Renal cortex interstitium (tissue), 11 donors: ENCODE results near the gene CMPK2. TPM values are rescaled to one million over a fixed set of nuclear protein-coding genes. Genes with fewer than 3 reads are reported as not detected.
"Not testable (repeated sequence)": the region's sequence is repeated elsewhere in the genome, so short reads cannot be mapped to it uniquely, and the experiment has no call there.

Experiments
- DNase-seq, 11 donors: peaks; one replicate each; pipeline ENCODE4 v3.0.0-alpha.2; 2013; ENCODE audit warnings: low read depth in 9 of 11, low spot score in 4 of 11; ENCODE audit errors: extremely low read depth in 1 of 11
- polyA plus RNA-seq, 3 donors: library from polyadenylated mRNA; unstranded; fragments of 120-200 nt; gene quantifications; one replicate each; pipeline ENCODE4 v1.2.1, GENCODE V29; 2013; ENCODE audit not compliant: insufficient read length in 3 of 3

CMPK2 gene
- polyA plus RNA-seq, 3 donors = 3.5 to 4.1 (median 3.8) TPM

DNA sequence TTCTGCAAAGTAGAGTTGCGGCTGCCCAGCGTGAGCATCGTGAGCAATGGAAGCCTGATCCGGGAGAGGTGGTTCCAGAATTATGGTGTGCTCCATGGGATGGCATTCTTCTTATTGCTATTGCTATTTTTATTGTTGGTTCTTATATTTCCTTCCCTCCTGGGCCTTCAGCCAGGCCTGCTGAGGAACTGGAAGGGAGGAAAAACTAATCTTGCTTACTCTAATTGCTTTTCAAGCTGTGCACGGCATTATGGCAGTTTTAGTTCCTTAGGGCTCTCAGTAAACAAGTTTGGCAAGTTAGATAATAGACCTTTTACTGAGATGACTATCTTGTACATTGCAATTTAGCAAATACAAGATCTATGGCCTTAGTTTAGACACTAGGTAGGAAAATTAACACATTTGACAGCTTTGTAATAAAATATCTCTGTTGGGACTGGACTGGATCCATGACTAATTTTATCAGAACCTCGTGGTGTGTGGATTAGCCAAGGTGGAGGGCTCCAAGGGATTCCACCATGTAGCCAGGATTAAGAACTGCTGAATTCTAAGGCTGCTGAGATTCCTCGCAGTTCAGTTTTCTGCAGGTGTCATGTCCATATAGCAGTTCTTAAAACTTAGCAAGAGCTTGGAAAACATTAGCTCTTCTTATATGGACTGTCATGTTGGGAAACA lies 17.9 kb upstream of the CMPK2 start:
- peak in 1 of 11 donors; percentile 13 for DNase-seq

DNA sequence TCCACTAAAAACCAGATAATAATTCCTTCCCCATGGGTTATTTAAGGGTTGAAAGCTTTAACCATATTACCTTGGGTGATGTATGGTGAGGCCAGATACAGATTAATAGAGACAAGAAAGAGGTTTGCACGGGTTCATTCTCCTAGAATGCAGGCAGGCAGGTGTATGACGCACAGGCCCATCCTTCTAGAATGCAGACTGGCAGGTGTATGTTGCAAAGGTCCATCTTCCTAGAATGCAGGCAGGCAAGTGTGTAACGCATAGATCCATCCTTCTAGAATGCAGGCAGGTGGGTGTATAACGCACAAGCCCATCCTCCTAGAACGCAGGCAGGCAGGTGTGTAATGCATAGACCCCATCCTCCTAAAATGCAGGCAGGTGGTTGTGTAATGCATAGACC lies 15.8 kb upstream of the CMPK2 start:
- no peak for DNase-seq

DNA sequence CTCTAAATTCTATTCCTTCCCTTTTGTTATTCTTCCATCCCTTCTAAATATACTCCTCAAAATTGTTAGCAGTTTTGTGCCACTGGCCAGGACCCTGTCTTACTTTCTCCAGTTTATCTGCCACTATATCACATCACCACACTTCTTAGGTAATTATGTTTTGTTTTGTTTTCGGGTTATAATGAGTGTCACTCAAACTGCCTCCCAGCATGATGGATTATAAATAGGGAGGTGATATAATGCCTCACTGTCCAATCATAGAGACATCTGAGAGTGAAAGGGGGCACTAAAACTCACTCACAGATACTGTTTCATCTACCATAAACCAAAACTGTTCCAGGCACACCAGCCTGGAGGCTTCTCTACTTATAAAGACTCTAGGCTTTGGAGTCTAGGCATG lies 15.3 kb upstream of the CMPK2 start:
- DNase-seq = no peak

DNA sequence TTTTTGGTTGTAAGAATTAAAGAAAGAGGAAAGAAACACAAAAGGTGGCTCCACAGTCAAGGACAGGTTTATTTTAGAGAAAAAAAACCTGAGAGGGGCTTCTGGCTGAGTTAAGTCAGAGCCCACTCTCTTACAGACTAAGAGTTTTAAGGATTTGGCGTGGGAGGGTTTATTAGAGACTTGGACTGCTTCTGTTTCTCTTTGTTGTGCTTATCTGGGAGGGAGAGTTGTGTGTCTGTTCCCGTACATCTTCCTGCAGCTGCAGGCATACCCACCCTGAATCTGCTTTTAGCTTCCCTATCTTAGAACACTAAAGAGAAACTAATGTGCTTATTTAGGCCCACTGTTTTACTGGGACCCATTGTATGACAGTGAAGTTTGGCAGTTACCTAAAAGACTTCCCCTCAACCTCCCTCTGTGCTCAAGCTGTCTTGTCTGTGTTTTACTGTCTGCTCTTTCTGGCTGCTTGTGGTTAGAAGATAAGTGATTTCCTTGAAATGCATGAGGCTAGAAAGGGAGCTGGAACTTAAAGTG lies 14.6 kb upstream of the CMPK2 start:
- DNase-seq = no peak

DNA sequence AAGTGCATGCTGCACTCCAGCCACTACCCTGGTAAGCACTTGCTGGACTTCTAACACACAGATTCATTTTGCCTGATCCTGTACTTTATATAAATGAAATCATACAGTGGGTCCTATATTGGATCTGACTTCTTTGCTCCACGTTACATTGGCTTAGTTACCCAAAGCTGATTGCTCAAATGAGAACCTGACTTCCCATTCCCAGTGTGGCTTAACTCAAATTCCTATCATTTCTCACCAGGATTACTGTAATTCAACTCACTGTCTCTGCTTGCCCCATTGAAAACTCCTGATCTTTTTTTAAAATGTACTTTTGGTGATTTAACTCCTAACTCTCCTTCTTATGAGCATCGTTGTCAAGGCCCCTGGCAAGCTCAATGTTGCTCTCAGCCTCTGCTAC lies 13.3 kb upstream of the CMPK2 start:
- no peak for DNase-seq

DNA sequence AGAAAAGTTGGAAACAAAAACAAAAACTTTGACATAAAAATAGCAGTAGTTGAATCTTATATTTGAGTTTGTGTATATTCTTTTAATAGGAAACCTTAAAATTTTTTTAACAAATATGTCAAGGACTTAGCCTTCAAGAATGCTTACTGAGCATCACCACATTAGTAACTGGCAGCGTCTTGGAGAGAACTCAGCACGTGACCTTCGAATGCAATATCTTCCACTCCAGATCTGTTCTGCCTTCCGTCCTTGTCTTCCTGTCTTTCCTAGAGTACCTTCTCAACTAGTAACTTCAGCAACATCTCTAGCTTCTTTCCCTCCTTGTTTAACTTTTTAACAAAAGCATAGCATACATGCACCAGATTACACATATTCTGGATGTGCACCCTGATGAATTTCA lies 12.8 kb upstream of the CMPK2 start:
- no peak for DNase-seq

DNA sequence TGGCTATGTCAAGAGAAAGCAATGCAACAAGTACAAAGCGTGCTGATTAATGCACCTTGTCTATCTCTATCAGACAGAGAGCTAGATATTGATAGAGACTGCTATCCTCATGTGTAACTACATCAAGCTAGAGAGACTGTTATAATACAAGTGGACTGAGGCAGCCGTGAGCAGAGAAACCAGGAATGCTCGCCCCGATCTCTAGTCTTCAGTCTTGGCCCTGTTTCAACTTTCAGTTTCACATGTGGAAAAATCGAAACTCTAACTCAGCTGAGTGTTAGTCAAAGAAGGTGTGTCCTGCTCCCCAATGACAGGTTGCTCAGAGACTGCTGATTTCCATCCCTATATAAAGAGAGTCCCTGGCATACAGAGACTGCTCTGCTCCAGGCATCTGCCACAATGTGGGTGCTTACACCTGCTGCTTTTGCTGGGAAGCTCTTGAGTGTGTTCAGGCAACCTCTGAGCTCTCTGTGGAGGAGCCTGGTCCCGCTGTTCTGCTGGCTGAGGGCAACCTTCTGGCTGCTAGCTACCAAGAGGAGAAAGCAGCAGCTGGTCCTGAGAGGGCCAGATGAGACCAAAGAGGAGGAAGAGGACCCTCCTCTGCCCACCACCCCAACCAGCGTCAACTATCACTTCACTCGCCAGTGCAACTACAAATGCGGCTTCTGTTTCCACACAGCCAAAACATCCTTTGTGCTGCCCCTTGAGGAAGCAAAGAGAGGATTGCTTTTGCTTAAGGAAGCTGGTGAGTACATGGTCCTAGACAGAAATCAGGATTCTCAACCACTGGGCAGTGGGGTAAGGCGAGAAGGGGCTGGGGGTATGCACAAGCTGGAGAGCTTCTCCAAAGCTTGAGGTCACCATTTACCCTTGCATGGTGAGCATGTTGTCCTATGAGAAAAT lies 11.9 kb upstream of the CMPK2 start, which contains the start of gene RSAD2:
TSS of gene RSAD2 (plus strand) at position 376 of the 903 bp plus-strand sequence. CDS start at position 400, 24 bp downstream.
- peak in 1 of 11 donors; percentile 19 for DNase-seq

DNA sequence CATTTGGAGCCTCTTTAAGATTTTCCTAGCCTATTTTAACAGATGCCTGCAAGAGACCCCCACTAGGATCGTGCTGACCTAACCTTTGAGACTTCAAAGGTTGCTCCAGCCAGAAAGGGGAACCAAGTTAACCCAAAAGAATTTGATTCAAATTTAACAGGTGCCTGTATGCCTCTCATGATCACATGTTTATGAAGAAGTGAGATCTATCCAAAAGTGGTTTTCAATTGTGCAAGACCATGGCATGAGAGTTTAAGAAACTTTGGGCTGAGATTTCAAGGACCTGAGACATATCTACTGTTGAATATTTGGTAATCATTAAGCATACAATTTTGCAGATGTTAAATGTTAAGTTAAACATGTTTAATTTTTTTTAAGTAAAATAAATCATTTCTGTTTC lies 10.6 kb upstream of the CMPK2 start:
- DNase-seq = no peak

DNA sequence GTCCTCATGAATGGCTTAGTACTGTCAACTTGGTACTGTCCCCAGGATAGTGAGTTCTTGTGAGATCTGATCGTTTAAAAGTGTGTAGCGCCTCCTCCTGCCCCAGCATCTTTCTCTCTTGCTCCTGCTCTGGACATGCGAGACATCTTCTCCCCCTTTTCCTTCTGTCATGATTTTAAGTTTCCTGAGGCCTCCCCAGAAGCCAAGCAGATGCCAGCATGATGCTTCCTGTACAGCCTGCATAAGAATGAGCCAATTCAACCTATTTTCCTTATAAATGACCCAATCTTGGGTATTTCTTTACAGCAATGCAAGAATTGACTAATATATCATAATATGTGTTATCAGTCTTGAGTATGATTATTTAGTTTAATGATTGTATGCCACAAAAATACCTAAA lies 8.3 kb upstream of the CMPK2 start:
- no peak for DNase-seq

DNA sequence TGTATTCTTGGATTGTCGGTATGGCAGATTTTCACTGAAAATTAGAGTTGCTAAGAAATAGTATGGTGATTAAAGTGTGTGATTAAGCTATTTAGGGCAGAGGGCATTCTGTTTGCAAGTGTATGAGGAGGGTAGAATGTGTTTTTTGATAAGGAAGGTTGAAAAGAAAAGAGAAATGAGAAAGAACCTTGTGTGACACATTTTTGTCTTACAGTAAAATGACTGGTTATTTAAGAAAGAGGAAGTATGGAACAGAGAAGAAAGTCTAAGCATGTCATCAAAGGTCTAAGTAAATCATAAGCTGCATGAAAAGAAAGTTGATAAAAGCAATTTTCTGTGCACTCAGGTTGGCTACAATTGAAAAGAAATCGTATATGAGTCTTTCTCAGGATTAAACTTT lies 6.7 kb upstream of the CMPK2 start:
- DNase-seq = no peak

DNA sequence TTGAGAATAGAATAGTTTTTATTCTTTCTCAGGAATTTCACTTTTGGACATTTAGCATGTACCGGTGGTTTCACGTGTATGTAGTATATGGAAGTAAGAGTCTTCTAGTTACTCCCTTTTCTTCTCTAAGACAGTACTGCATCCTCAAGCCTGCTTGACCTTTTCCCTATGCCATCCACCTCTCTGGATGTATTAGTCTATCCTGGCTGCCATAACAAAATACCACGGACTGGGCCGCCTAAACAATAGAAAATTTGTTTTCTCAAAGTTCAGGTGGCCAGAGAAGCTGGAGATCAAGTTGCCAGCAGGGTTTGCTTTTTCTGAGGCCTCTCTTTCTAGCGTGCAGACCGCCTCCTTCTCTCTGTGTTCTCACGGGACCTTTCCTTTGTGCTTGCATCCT lies 1.3 kb upstream of the CMPK2 start:
- no peak for DNase-seq

DNA sequence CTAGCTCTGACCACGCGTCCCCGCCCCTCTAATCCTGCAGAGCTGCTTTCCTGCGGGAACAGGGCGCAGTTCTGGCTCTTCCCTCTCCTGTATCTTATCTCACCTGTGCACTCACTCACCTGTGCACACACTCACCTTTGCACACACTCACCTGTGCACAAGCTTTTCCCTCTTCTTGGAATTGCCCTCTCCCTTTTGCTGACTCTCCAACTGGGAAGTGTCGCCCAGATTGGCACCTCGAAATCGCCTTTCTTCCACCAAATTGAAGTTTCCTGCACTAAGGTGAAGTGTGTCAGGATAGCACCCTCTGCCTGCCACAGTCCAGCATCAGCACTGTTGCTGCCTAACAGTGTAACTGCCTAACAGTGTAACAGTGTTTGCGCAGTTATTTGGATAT lies 566 bp upstream of the CMPK2 start:
- peak in 6 of 11 donors; percentile 21 to 37 (median 26) for DNase-seq

DNA sequence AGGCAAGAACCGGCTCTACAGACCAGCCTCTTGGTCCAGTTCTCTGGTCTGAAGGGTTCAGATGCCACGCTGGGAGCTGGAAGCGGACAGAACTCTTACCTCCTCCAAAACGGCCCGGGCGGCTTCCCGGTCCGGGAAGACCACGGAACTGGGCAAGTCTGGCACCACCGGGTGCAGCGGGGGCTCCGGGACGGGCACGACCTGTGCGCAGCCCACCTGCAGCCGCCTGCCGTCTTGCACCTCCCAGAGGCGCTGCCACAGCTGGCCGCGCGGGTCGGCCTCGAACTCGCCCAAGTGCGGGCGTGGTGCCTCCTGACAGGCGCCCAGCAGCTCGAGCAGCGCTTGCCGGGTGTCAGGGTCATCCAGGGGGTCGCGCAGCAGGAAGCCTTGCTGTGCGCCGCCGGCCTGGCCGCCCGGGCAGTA lies 773 bp downstream of the CMPK2 start:
- peak in 1 of 11 donors; percentile 30 for DNase-seq

DNA sequence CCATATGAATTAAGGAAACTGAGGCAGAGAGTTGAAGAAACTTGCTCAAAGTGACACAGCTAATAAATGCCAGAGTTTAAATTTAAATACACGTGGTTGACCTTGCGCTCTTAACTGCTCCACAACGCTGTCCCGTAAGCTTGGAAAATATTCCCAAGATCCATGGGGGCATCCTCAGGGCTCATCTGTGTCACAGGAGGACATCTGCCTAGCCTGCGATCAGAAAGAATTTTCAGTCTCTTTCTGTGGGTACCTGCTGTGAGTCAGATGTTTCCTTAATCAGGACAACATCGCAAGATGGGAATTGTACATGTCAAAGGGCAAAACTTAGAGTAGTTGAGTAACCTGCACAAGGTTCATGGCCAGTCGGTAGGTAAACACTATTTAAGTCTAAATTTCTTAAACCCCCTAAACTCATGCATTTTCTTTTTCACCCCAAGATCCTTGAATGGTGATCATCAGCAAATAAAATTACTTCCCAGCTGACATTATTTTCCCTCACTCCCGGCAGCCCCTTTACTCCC lies 1.4 kb downstream of the CMPK2 start:
- no peak for DNase-seq

DNA sequence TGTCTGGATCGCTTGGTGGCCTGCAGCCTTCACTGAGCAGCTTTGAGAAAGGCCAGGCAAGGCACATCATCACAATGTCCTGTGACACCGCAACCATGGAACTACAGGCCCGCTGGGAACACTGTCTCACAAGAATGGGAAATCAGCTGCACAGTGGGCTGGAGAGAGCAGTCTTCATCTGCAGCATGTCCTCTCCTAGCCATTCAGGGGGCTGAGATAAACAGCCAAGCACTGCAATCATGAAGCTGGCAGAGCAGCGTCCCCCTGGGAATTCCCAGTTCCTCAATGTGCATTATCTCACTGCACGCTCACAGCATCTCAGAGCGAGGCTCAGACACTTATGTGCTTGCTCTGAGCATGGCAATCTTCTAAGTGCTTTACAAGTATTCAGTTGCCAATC lies 1.9 kb downstream of the CMPK2 start:
- no peak for DNase-seq

DNA sequence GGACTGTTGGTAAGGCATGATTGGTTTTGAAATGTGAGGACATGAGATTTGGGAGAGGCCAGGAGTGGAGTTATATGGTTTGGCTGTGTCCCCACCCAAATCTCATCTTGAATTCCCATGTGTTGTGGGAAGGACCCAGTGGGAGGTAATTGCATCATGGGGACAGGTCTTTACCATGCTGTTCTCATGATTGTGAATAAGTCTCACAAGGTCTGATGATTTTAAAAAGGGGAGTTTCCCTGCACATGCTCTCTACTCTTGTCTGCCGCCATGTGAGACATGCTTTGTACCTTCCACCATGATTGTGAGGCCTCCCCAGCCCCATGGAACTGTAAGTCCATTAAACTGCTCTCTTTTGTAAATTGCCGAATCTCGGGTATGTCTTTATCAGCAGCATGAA lies 5.4 kb downstream of the CMPK2 start:
- no peak for DNase-seq

DNA sequence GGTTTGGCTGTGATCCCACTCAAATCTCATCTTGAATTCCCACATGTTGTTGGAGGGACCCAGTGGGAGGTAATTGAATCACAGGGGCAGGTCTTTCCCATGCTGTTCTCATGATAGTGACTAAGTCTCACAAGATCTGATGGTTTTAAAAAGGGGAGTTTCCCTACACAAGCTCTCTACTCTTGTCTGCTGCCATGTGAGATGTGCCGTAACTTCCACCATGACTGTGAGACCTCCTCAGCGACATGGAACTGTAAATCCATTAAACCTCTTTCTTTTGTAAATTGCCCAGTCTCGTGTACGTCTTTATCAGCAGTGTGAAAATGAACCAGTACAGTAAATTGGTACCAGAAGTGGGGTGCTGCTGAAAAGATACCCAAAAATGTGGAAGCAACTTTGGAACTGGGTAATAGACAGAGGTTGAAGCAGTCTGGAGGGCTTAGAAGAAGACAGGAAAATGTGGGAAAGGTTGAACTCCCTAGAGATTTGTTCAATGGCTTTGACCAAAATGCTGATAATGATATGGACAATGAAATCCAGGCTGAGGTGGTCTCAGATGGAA lies 7.2 kb downstream of the CMPK2 start:
- DNase-seq = not testable (repeated sequence)

DNA sequence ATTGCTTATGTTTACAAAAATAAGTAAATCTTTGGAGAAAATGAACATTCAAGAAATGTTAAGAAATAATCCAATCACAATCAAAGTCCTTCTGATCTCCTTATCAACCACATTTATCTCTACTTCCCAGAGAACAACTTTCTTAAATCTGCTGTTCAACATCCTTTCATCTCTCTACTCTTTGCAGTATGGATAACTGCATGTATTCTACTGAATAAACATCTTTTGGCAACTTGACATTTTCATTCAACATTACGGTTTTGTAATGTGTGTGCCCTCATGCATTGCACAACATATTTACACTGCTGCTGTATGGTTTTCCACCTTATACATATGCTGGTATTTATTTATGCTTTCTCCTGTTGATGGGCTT lies 9.2 kb downstream of the CMPK2 start:
- DNase-seq = no peak

DNA sequence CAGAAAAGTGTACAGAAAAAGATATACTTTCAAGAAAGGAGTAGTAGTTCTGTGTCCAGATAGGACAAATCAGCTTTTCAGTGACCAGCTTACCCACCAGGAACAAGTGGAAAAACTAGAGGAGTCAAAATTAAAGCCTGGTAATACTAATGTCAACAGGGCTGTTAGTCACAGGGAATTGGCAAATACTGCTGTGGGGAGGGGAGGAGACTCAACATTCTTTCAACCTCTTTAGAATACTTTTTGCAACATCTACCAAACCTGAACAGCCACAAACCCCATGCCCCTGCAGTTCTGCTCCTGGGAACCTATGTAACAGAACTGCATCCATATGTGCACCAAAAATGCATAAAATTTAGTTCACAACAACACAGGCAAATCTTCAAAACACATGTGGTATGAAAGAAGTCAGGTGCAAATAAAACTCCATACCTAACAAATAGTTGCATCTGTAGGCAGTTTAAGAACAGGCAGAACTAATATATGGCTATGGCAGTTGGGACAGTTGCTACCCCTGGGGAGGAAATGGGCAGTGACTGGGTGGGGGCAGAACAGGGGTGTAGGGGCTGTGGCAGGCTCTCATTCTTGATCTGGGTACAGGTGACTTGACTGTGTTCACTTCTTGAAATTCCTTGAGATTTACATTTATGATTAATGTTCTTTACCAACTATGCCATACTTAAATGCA lies 9.7 kb downstream of the CMPK2 start:
- no peak for DNase-seq
